ENCODE measurements around the gene ABHD1. TPM values are rescaled to one million over a fixed set of nuclear protein-coding genes. Genes with fewer than 3 reads are reported as not detected.
"Not testable (repeated sequence)": the region's sequence is repeated elsewhere in the genome, so short reads cannot be mapped to it uniquely, and the experiment has no call there.

ABHD1 gene
- total RNA-seq, 1 donor from 2014 or later, result not detected

DNA sequence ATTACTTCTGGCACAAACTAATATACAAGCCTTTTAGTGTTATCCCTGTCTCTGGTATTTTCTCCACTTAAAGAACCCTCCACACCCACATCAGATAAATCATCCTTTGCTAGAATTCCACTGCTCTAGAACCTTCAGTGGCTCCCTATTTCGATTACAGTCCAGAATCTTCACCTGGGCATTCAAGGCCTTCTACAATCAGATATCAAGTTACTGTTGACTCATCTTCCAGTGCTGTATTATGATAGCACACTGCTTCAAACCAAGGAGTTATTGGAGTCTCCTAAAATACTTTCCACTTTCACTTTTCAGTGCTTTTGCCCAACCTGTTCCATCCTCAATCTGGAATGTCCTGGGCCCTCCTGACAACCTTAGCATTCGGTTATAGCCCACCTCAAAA, 8.1 kb upstream of the ABHD1 start:
- DNase-seq (ENCODE audit: low read depth) (peak; percentile 21), FAIRE-seq (no peak)
- no peak for TF ChIP-seq CTCF (IDR thresholded peaks at IDR 0.05; ENCODE audit: insufficient read depth, low read length, severe bottlenecking)
- H3K27me3 ChIP-seq (ENCODE audit: control insufficient read depth, insufficient read depth, low read length), result peaks cover 15% of the 10 kb centered on the region
- H3K4me3 ChIP-seq (ENCODE audit: low read depth, low read length), result no peak overlapping the region
- H3K36me3 ChIP-seq (ENCODE audit: control insufficient read depth, insufficient read depth, low read length), result no peaks in the 10 kb centered on the region

GRCh38 chr2:27117995-27118524, 5.6 kb upstream of the ABHD1 start:
- Histone ChIP-seq H3K36me3 (ENCODE audit: control insufficient read depth, insufficient read depth, low read length) (no peaks in the 10 kb centered on the region), H3K4me3 (ENCODE audit: low read depth, low read length) (peak overlapping the region; percentile 28), H3K27me3 (ENCODE audit: control insufficient read depth, insufficient read depth, low read length) (peaks cover 18% of the 10 kb centered on the region)
- FAIRE-seq (no peak), DNase-seq (ENCODE audit: low read depth) (no peak)
- no peak for TF ChIP-seq CTCF (IDR thresholded peaks at IDR 0.05; ENCODE audit: insufficient read depth, low read length, severe bottlenecking)

DNA sequence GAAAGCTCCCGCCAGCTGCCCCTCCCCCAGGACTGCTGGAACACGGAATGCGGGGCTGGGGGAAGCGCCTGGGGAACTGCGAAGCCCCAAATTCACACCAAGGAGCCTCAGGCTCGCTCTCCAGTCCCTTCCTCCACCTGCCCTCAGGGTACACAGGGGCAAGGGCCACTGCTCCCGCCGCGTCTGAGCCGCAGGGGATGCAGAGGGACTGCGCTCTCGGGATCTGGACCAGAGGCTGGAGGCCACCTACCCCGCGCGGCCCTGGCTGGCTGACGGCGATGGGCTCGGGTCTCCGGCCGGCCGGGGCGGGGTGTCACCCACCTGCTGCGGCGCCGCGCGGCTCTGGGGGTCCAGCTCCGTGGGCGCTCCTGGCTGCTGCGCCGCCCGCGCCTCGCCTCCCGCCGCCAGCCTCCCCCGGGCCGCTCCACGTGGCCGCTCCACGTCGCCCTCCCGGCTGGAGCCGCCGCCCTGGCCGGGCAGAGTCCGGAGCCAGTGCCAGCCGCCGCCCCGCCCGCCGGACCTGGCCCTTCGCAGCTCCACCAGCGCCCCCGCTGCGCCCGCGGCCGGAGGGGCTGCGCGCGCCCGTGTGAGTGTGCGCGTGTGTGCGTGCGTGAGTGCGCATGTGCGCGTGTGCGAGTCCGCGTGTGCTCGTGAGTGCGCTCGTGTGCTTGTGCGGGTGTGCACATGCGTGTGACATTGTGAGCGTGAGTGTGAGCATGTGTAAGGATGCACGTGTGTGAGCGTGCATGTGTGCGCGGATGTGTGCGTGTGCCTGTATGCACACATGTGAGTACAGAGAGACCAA, 4.9 kb upstream of the ABHD1 start, which contains the start of gene CGREF1:
TSS of gene CGREF1 (minus strand) at position 604 of the 805 bp plus-strand sequence. CDS start 14,762 bp downstream, outside the sequence.
- FAIRE-seq (no peak), DNase-seq (ENCODE audit: low read depth) (no peak)
- H3K27me3 ChIP-seq (ENCODE audit: control insufficient read depth, insufficient read depth, low read length), result peaks cover 19% of the 10 kb centered on the region
- H3K4me3 ChIP-seq (ENCODE audit: low read depth, low read length), result peak within 1 kb of the TSS; percentile 28
- H3K36me3 ChIP-seq (ENCODE audit: control insufficient read depth, insufficient read depth, low read length), result no peaks in the 10 kb centered on the region
- TF ChIP-seq CTCF (IDR thresholded peaks at IDR 0.05; ENCODE audit: insufficient read depth, low read length, severe bottlenecking), result no peak

GRCh38 chr2:27119330-27119670, 4.3 kb upstream of the ABHD1 start:
- FAIRE-seq; DNase-seq (ENCODE audit: low read depth); H3K36me3 ChIP-seq (ENCODE audit: control insufficient read depth, insufficient read depth, low read length): not testable (repeated sequence)
- peak overlapping the region; percentile 25 for H3K4me3 ChIP-seq (ENCODE audit: low read depth, low read length)
- H3K27me3 ChIP-seq (ENCODE audit: control insufficient read depth, insufficient read depth, low read length), result peaks cover 19% of the 10 kb centered on the region

DNA sequence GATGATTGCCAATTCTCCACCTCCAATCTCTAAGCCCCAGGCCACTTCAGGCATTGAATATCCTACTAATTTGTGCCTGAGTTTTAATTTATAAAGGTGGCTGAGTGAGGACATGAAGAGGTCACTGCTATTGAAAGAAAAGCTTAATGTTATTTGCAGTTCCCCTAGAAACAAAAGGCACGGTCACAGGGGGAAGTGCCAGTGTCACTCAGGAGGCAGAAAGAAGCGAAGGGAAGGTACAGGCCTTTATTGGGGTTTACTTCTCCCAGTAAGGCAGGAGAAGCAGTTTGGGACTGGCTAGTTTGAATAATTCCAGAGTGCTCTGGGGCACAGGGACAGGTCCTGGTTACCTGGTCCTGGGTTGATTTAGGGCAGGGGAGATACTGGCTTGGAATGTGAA, 1.7 kb upstream of the ABHD1 start:
- no peak for TF ChIP-seq CTCF (IDR thresholded peaks at IDR 0.05; ENCODE audit: insufficient read depth, low read length, severe bottlenecking)
- peaks cover 19% of the 10 kb centered on the region for H3K27me3 ChIP-seq (ENCODE audit: control insufficient read depth, insufficient read depth, low read length)
- H3K4me3 ChIP-seq (ENCODE audit: low read depth, low read length), result no peak overlapping the region
- FAIRE-seq (no peak), DNase-seq (ENCODE audit: low read depth) (no peak)
- H3K36me3 ChIP-seq (ENCODE audit: control insufficient read depth, insufficient read depth, low read length), result no peaks in the 10 kb centered on the region

GRCh38 chr2:27122791-27123190, 824 bp upstream of the ABHD1 start:
- Histone ChIP-seq H3K36me3 (ENCODE audit: control insufficient read depth, insufficient read depth, low read length) (no peaks in the 10 kb centered on the region), H3K4me3 (ENCODE audit: low read depth, low read length) (no peak overlapping the region), H3K27me3 (ENCODE audit: control insufficient read depth, insufficient read depth, low read length) (peaks cover 19% of the 10 kb centered on the region)
- DNase-seq (ENCODE audit: low read depth), result no peak
- no peak for FAIRE-seq
- no peak for TF ChIP-seq CTCF (IDR thresholded peaks at IDR 0.05; ENCODE audit: insufficient read depth, low read length, severe bottlenecking)
